Lower leg skin (tissue), 3 donors: ENCODE results near the gene ENTPD5.

Experiments used
- CTCF ChIP-seq, 3 donors: fragments of 450-650 bp; IDR thresholded peaks; one replicate each; pipeline ENCODE4 v1.5.1; 2016; ENCODE audit warnings: antibody characterized with exemption in 3 of 3, mild to moderate bottlenecking in 3 of 3, moderate library complexity in 2 of 3
- POLR2A ChIP-seq, 2 donors: fragments of 450-650 bp; IDR thresholded peaks; one replicate each; pipeline ENCODE4 v1.6.1; 2016 to 2017; ENCODE audit warnings: antibody characterized with exemption in 2 of 2, mild to moderate bottlenecking in 1 of 2, moderate library complexity in 1 of 2

DNA sequence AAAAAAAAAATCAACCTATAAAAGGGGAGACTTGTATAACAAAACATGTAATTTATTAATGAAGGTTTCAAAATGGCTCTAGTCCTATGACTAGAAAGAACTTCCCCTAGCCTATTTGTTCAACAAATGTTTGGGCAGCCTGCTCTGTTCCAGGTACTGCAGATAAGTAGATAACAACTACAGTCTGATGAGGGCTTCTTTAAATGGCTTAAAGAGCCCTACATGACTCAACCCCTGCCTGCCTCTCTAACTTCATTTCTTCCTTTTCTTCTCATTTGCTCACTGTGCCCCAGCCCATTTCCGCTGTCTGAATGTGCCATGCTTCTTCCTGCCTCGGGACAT, 43.7 kb upstream of the ENTPD5 start:
- TF ChIP-seq CTCF (IDR thresholded peaks at IDR 0.05) (no peak), POLR2A (IDR thresholded peaks at IDR 0.05) (no peak)
